Stimulated activated CD4-positive, alpha-beta T cell treated with anti-CD3 and anti-CD28 coated beads, Interleukin-1b, Interleukin-23, amount 100 ng/mL, for 1 hour (primary cell): ENCODE measurements around the gene MYO18B.
"Not testable (repeated sequence)": the region's sequence is repeated elsewhere in the genome, so short reads cannot be mapped to it uniquely, and the experiment has no call there.

ENCODE experiments used
- DNase-seq, 2 donors: peaks; one replicate each; pipeline ENCODE4 v3.0.0-alpha.2; 2020; ENCODE audit warnings: low read depth in 2 of 2

MYO18B gene

DNA sequence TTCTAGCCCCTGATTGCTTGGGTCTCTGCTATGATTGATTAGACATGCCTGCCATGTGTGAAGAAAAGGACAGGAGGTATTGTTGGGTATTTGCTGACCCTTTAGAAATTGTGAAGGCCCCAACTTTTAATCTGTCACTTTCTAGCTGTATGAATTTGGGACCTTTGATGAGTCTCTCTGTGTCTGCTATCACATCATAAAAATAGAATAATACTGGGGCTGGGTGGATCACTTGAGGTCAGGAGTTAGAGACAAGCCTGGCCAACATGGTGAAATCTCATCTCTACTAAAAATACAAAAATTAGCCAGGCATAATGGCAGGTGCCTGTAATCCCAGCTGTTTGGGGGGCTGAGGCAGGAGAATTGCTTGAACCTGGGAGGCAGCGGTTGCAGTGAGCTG, 242.9 kb downstream of the MYO18B start:
- not testable (repeated sequence) for DNase-seq

DNA sequence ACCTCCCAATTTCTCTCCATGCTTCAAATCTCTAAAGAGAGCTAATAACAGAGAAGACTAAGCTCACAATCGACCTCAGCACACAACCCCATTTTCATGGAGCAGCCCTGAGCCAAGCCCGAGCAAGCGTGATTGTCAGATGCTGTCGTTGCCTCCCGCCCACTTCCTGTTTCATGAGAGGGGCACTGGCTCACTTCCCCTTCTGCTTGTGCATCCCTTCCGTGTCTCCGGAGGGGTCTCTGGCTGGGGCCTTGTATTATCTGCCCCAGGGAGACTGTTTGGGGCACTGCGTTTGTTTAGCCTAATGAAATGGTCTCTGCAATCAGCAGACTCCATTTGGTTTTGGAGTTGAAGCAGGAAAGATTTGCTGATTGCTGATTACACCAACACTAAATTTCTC, 246.0 kb downstream of the MYO18B start:
- DNase-seq: no peak

DNA sequence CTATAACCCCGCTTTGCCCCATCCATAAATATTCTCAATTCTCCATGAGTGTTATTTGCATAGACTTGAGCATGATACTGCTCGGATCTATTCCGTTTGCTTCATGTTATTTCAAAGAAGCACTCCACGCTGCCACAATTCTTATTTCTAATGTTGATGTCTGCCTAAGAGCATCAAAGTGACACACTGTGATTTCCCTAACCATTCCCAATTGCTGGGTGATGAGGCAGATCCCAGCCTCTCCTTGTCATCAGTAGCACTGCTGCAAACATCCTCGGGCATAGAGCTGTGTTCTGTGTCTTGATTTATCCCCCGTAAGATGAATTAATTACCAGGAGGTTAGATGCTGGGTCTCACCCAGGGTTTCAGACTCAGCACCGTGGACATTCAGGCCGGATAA, 249.0 kb downstream of the MYO18B start:
- no peak for DNase-seq

DNA sequence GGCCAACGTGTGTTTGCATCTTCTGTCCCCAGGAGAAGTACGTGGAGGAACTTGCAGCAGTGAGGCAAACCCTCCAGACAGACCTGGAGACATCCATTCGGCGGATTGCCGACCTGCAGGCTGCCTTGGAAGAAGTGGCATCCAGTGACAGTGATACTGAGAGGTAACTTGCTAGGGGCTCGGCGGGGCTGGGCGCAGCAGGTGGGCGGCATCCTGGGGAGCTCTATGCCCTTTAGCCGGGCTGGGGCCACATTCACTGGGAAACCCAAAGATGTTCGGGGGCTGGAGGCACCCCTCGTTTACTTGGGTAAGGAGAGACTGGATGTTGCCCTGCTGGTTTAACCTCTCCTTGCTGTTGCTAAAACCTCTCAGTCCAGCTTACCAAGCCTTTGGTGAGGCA, 250.3 kb downstream of the MYO18B start:
- DNase-seq: no peak

GRCh38 chr22:25996669-25997068, 254.7 kb downstream of the MYO18B start:
- DNase-seq: no peak

DNA sequence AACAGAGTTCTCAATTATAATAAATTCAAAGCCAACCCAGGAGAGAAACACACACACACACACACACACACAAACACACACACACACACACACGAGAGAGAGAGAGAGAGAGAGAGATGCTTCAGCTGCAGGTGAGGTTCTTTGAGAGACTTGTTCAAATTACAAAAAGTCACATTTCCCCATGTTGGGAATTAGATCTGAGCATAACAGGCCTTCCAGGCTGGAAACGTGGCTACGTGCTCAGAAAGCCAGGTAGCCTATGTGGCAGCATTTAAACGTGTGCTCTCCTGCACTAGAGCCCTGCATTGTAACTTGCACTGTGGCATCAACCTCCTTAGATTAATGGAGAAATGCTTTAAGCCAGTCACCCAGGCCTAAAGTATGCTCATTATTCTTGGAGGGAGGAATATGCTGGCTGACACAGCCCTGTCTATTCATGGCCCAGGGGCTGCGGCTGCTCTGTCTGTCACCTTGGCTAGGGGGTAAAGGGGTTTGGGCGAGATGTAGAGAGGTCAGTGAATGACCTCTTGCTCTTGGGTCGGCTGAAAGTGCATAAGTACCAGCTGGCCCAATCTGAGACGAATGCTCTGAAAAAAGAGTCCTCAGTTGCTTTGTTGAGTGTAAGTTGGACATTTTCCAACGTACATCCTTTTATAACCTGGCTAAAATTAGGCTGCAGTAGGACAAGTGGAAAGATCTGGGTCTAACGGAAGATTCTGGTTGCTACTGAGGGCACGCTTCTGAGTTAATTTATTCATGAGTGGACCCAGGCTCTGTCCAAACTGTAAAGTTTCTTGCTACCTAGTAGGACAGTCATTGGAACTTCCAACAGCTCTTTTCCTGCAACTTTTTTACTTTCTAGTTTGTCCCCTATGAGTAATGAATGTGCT, 256.1 kb downstream of the MYO18B start:
- DNase-seq: no peak

- no peak for DNase-seq
Observed at GRCh38 chr22:26002456-26002855, 260.5 kb downstream of the MYO18B start.

DNA sequence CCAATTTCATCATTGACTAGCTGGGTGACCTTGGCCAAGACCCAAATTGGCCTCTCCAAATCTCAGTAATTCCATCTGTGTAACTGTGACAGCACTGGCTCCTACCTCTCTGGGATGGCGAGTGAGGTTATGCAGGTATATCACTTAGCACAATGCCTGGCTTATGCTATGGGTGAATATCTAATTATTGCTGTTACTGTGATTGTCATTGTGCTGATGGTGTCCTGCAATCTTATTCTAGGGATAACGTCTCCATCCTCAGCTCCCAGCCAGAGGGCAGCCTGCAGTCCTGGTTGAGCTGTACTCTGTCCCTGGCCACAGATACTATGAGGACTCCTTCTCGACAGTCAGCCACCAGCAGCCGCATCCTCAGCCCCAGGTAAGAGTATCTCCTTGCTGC, 262.5 kb downstream of the MYO18B start:
- no peak for DNase-seq

- DNase-seq: no peak
Observed at GRCh38 chr22:26008587-26008986, 266.6 kb downstream of the MYO18B start.

DNA sequence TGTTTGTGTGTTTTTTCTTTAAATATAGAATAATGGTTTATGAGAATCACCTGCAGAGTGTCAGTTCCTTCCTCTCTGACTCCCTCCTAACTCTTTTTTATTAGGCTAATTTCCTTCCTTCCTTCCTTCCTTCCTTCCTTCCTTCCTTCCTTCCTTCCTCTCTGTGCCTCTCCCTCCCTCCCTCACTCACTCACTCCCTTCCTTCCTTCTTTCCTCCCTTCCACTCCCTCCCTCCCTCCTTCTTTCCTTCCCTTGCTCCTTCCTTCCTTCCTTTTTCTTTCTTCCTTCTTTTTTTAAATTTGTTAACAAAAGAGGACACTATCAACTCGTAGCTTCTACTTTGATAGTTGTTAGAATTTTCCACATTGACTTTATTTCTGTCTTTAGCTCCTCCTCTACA, 274.9 kb downstream of the MYO18B start:
- no peak for DNase-seq

GRCh38 chr22:26017932-26018331, 275.9 kb downstream of the MYO18B start:
- DNase-seq: no peak

DNA sequence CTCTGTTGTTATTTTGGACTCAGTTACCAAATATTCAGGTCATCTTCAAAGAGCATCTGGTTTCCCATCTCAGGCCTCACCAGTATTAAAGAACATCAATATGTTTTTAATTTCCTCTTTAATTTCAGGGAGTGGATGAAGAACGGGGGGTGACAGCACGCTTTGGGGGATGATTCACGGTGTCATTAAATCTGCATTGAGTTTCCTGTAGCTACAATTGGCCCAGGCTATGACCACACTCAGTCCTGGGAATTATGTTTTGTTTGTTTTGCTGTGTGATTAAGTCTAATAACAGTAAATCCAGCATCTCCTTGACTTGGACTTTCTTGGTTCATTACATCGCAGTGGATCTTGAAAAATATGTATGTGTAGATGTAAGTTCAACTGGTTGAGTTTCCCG, 277.6 kb downstream of the MYO18B start:
- DNase-seq: no peak

DNA sequence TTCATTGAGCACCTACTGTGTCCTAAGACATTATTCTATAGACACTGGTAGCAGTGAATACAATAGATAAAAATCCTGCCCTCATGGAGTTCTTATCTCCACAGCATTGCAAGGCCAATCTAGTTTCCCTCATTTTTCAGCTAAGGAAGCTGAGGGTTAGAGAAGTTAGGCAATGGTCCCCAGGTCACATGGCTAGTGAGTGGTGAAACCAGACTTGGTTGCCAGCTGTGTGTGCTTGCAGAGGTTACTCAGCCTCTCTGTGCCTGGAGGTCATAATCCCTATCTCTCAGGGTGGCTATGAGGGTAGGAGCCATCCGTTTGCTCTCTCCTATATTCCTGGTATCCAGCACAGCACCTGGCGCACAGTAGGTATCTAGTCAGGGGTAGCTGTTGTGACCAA, 279.5 kb downstream of the MYO18B start:
- no peak for DNase-seq

- no peak for DNase-seq
Observed at GRCh38 chr22:26023104-26023775, 281.3 kb downstream of the MYO18B start.

DNA sequence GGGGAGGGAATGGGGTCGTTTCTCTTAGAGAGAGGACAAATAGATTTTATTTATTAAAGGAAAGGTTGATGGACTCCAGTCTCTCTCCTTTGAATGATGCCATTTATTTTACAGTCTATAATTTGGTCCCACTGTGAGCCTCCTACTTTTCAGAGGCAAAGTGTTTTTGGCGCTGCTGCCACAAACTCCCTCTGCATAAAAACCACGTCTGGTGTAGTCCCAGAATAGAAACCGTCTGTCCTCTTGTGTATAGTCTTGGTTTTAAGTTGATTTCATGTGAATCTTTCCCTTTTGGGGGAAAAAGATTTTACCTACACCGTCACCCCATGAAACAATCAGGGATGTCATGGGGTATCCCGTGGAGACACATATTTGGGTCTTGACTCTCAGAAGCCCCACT, 283.6 kb downstream of the MYO18B start:
- no peak for DNase-seq

GRCh38 chr22:26027341-26027740, 285.4 kb downstream of the MYO18B start:
- DNase-seq: no peak

GRCh38 chr22:26031641-26032040, 289.7 kb downstream of the MYO18B start:
- no peak for DNase-seq

GRCh38 chr22:26033071-26033470, 291.1 kb downstream of the MYO18B start:
- no peak for DNase-seq

DNA sequence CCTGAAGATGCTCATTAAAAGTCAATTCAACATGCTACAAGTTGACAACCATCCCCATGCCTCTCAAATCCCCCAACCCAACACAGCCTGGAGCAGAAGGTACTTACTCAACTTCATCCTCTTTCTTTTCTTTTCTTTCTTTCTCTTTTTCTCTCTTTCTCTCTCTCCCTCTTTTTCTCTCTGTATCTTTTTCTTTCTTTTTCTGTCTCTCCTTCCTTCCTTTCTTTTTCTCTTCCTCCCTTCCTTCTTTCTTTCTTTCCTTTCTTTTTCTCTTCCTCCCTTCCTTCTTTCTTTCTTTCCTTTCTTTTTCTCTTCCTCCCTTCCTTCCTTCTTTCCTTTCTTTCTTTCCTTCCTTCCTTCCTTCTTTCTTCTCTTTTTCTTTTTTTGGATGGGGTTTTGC, 291.6 kb downstream of the MYO18B start:
- no peak for DNase-seq

DNA sequence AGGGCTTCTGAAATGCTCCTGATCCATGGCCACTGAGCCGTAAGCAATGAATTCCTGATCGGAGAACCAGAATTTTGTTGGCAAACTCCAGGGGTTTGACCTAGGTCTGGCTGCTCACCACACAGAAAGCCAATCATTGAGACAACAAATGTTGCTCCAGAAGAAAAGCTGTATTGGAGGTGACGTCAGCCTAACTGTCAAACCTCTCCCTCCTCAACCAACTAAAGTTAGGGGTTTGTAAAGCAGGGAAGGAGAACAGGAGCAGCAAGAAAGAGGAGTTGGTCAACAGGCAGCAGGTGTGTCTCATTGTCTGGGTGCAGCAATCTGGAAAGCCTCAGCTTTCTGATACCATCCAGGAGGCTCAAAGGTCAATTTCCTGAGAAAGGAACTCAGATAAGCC, 293.5 kb downstream of the MYO18B start:
- DNase-seq: no peak

DNA sequence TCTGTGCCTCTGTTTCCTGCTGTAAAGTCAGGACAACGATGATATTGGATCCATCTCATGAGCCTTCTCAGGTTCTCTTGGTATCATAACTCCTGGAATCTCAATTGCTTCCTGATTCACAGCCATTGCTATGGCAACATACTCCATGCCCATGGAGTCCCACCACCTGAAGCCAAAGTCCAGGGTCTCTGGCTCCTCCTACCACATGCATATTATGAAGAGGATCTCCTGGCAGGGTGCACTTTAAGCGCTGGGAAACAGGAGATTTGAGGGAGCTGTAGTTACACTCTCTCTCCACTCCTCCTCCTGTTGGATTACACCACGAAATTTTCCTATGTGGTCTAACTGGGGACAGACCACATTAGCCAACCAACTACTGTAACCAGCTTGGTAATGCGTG, 296.4 kb downstream of the MYO18B start:
- DNase-seq: no peak

- DNase-seq: no peak
Observed at GRCh38 chr22:26041931-26042330, 299.9 kb downstream of the MYO18B start.

DNA sequence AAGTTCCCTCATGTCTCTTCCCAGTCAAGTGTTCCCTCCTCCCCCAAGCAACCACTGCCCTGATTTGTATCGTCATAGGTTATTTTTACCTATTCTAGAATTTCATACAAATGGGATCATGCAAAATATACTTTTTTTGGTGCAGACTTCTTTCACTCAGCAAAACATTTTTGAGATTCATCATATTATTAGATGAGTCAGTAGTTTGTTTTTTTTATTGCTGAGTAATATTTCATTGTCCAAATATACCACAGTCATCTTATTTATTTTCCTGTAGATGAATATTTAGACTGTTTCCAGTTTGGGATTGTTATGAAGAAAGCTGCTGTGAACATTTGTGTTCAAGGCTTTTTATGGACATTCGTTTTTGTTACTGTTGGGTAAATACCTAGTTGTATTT, 301.0 kb downstream of the MYO18B start:
- no peak for DNase-seq
